ENCODE results near the gene PLEKHA5. TPM values are rescaled to one million over a fixed set of nuclear protein-coding genes. Genes with fewer than 3 reads are reported as not detected.

Gene PLEKHA5
- total RNA-seq, 4 donors from 2014 or later, result 34.5 to 120 (median 60.0) TPM

GRCh38 chr12:19119440-19119839 lies 10.1 kb upstream of the PLEKHA5 start:
- TF ChIP-seq CTCF (IDR thresholded peaks at IDR 0.05) (no peak), POLR2A (IDR thresholded peaks at IDR 0.05) (no peak)
- no peak overlapping the region for H3K27ac ChIP-seq
- H3K9me3 ChIP-seq, result no peaks in the 10 kb centered on the region
- H3K36me3 ChIP-seq, result no peaks in the 10 kb centered on the region
- no peak for ATAC-seq
- no peaks in the 10 kb centered on the region for H3K27me3 ChIP-seq
- peaks cover 0 to 14% (median 0%) of the 10 kb centered on the region in 3 donors for H3K4me1 ChIP-seq
- WGBS, 2 donors (ENCODE audit: low coverage in 1 of 2), result 96 to 100% methylated on average over 3 of the region's 3 CpGs
- H3K4me3 ChIP-seq, result no peak overlapping the region

- Histone ChIP-seq H3K27ac (no peak overlapping the region), H3K4me3 (no peak overlapping the region), H3K36me3 (no peaks in the 10 kb centered on the region), H3K4me1 (peaks cover 0 to 6% (median 0%) of the 10 kb centered on the region in 3 donors), H3K27me3 (no peaks in the 10 kb centered on the region), H3K9me3 (no peaks in the 10 kb centered on the region)
- WGBS, 2 donors (ENCODE audit: low coverage in 1 of 2), result 53 to 58% methylated on average over 3 of the region's 3 CpGs
- TF ChIP-seq POLR2A (IDR thresholded peaks at IDR 0.05), result no peak
- TF ChIP-seq POLR2AphosphoS5 (IDR thresholded peaks at IDR 0.05), result no peak
- no peak for TF ChIP-seq CTCF (IDR thresholded peaks at IDR 0.05)
- no peak for TF ChIP-seq EP300 (IDR thresholded peaks at IDR 0.05)
- ATAC-seq, result no peak
Observed at GRCh38 chr12:19120795-19121194, 8.7 kb upstream of the PLEKHA5 start.

- peaks cover 0 to 6% (median 0%) of the 10 kb centered on the region in 3 donors for H3K9me3 ChIP-seq
- no peak for ATAC-seq
- WGBS, 2 donors (ENCODE audit: low coverage in 1 of 2), result 82% methylated on average over 1 of the region's 1 CpG; no CpG with 5 or more reads in 1 of the 2 donors
- H3K27me3 ChIP-seq, result no peaks in the 10 kb centered on the region
- no peak overlapping the region for H3K4me3 ChIP-seq
- peaks cover 0 to 5% (median 0%) of the 10 kb centered on the region in 3 donors for H3K4me1 ChIP-seq
- no peak overlapping the region for H3K27ac ChIP-seq
- no peak for TF ChIP-seq POLR2AphosphoS5 (IDR thresholded peaks at IDR 0.05)
- TF ChIP-seq POLR2A (IDR thresholded peaks at IDR 0.05), result no peak
- TF ChIP-seq CTCF (IDR thresholded peaks at IDR 0.05), result no peak
- TF ChIP-seq EP300 (IDR thresholded peaks at IDR 0.05), result no peak
- H3K36me3 ChIP-seq, result no peaks in the 10 kb centered on the region
Observed at GRCh38 chr12:19121449-19122018, 8.0 kb upstream of the PLEKHA5 start.

GRCh38 chr12:19125325-19125724 lies 4.2 kb upstream of the PLEKHA5 start:
- H3K36me3 ChIP-seq, result no peaks in the 10 kb centered on the region
- H3K27me3 ChIP-seq, result no peaks in the 10 kb centered on the region
- no peak overlapping the region for H3K4me3 ChIP-seq
- peaks cover 0 to 23% (median 0%) of the 10 kb centered on the region in 3 donors for H3K9me3 ChIP-seq
- TF ChIP-seq CTCF (IDR thresholded peaks at IDR 0.05), result no peak
- no peak for TF ChIP-seq POLR2A (IDR thresholded peaks at IDR 0.05)
- TF ChIP-seq POLR2AphosphoS5 (IDR thresholded peaks at IDR 0.05), result no peak
- no peak for TF ChIP-seq EP300 (IDR thresholded peaks at IDR 0.05)
- no peak for ATAC-seq
- WGBS, 2 donors (ENCODE audit: low coverage in 1 of 2), result 84 to 91% methylated on average over 4 to 5 of the region's 5 CpGs
- H3K4me1 ChIP-seq, result peaks cover 0 to 2% (median 0%) of the 10 kb centered on the region in 3 donors
- H3K27ac ChIP-seq, result no peak overlapping the region

- no peaks in the 10 kb centered on the region for H3K27me3 ChIP-seq
- H3K27ac ChIP-seq, result no peak overlapping the region
- TF ChIP-seq POLR2A (IDR thresholded peaks at IDR 0.05) (no peak), EP300 (IDR thresholded peaks at IDR 0.05) (no peak), CTCF (IDR thresholded peaks at IDR 0.05) (no peak), POLR2AphosphoS5 (IDR thresholded peaks at IDR 0.05) (no peak)
- no peak overlapping the region for H3K4me3 ChIP-seq
- peaks cover 0 to 23% (median 0%) of the 10 kb centered on the region in 3 donors for H3K9me3 ChIP-seq
- no peak for ATAC-seq
- H3K4me1 ChIP-seq, result peaks cover 0 to 9% (median 2%) of the 10 kb centered on the region in 3 donors
- no peaks in the 10 kb centered on the region for H3K36me3 ChIP-seq
Observed at GRCh38 chr12:19127270-19127669, 2.3 kb upstream of the PLEKHA5 start.
